A204.1 (cell line): Measurements from ENCODE around the gene LMBRD1.

Experiments used
- FAIRE-seq: peaks from 2 replicates; lab custom pipeline; 2012; peaks lifted over from hg19 to GRCh38; lab: Jason Lieb, UNC

Gene LMBRD1

GRCh38 chr6:69630767-69631166, 166.0 kb downstream of the LMBRD1 start:
- no peak for FAIRE-seq

DNA sequence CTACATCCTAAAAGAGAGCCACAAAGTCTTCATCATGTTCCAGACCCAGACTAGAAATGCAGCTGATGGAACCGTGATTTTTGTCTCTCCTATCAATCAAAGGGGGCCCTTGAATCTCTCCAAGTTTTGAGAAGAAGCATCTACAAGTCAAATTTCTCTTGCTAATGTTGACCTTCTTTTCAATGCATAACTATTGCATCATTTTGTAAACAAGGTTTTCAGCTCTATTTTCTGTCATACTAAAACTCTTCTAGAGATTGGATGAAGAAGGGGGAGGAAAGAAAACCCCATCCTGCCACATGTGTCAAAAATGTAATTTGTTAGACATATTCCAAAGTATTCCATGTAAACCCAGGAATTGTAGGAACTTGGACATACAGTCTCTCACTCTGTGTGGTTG, 169.2 kb downstream of the LMBRD1 start:
- FAIRE-seq = no peak

DNA sequence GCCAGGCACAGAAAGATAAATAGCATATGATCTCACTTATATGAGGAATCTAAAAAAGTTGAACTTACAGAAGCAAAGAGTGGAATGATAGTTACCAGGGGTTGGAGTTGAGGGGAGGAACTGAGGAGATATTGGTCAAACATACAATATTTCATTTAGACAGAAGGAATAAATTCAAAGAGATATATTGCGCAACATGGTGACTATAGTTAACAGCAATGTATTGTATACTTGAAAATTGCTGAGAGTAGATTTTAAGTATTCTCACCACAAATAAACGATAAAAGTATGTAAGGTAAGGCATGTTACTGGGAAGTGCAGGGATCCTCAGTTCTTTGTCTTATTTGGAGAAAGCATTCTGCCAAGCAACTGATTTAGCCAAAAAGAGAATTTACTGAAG, 171.9 kb downstream of the LMBRD1 start:
- no peak for FAIRE-seq
